Coronary artery (tissue), 2 donors: ENCODE results near the gene DLX6.

Experiments
- DNase-seq: peaks from one replicate; pipeline ENCODE4 v3.0.0-alpha.2; 2017; ENCODE audit warnings: low spot score
- H3K27ac ChIP-seq, 2 donors: fragments of 200-600 bp; sonication (generic); one replicate each; pipeline ENCODE4 v1.5.1; 2016 to 2019
- H3K4me3 ChIP-seq: fragments of 200-600 bp; sonication (generic); 2 replicates; pipeline ENCODE4 v1.5.1; 2016; ENCODE audit warnings: mild to moderate bottlenecking, moderate library complexity
- CTCF ChIP-seq: fragments of 200-600 bp; sonication (generic); IDR thresholded peaks from one replicate; pipeline ENCODE4 v1.5.1; 2019; ENCODE audit warnings: antibody characterized with exemption

The DLX6 gene

GRCh38 chr7:96989859-96990317 is 15.5 kb upstream of the DLX6 start:
- Histone ChIP-seq H3K4me3 (no peak overlapping the region), H3K27ac (no peak overlapping the region)
- DNase-seq: no peak
- TF ChIP-seq CTCF: no peak

GRCh38 chr7:96991546-96992191 is 13.7 kb upstream of the DLX6 start:
- DNase-seq: no peak
- Histone ChIP-seq H3K27ac (no peak overlapping the region), H3K4me3 (no peak overlapping the region)
- no peak for TF ChIP-seq CTCF

- H3K4me3 ChIP-seq: peak overlapping the region; percentile 17
- TF ChIP-seq CTCF: no peak
- DNase-seq: no peak
- no peak overlapping the region for H3K27ac ChIP-seq
Measured at GRCh38 chr7:96992192-96993005, 13.0 kb upstream of the DLX6 start.

GRCh38 chr7:96993094-96993865 is 12.1 kb upstream of the DLX6 start:
- TF ChIP-seq CTCF: no peak
- DNase-seq: no peak

GRCh38 chr7:96993980-96994379 is 11.4 kb upstream of the DLX6 start:
- no peak overlapping the region for H3K27ac ChIP-seq
- no peak for TF ChIP-seq CTCF
- no peak overlapping the region for H3K4me3 ChIP-seq
- no peak for DNase-seq

More at GRCh38 chr7:96993094-96993865, 12.1 kb upstream of the DLX6 start:
- Histone ChIP-seq H3K27ac (no peak overlapping the region), H3K4me3 (peak overlapping the region; percentile 17)

- Histone ChIP-seq H3K27ac (no peak overlapping the region), H3K4me3 (no peak overlapping the region)
- TF ChIP-seq CTCF: no peak
- DNase-seq: no peak
Measured at GRCh38 chr7:96995406-96996110, 9.8 kb upstream of the DLX6 start.
